Psoas muscle (tissue), 8 donors: Measurements from ENCODE around the gene MAPKAPK5. TPM values are rescaled to one million over a fixed set of nuclear protein-coding genes. Genes with fewer than 3 reads are reported as not detected.
"Not testable (repeated sequence)": the region's sequence is repeated elsewhere in the genome, so short reads cannot be mapped to it uniquely, and the experiment has no call there.

ENCODE experiments used
- ATAC-seq, 4 donors: fragments of 200-7000 bp; cut with Tn5 transposase; one replicate each; pipeline ENCODE4 v1.9.1; 2020; ENCODE audit warnings: moderate library complexity in 3 of 4, mild to moderate bottlenecking in 2 of 4
- DNase-seq, 2 donors: peaks; one replicate each; pipeline ENCODE4 v3.0.0-alpha.2; 2020
- H3K27ac ChIP-seq: fragments of 200-600 bp; one replicate; pipeline ENCODE4 v1.8.0; 2022
- H3K27me3 ChIP-seq, 3 donors: fragments of 200-600 bp in 1 of 3; one replicate each; pipeline versions ENCODE4 v1.6.1 to v1.8.0; 2013 to 2022; ENCODE audit warnings: low read length in 2 of 3, mild to moderate bottlenecking in 2 of 3, moderate library complexity in 1 of 3; ENCODE audit not compliant: insufficient read depth in 3 of 3
- H3K36me3 ChIP-seq, 2 donors: fragments of 200-600 bp in 1 of 2; one replicate each; pipeline versions ENCODE4 v1.6.1 to v1.8.0; 2013 to 2022; ENCODE audit warnings: low read depth in 1 of 2, mild to moderate bottlenecking in 1 of 2, moderate library complexity in 1 of 2; ENCODE audit not compliant: insufficient read depth in 1 of 2
- H3K4me1 ChIP-seq: fragments of 200-600 bp; one replicate; pipeline ENCODE4 v1.8.0; 2022
- H3K4me3 ChIP-seq: fragments of 200-600 bp; one replicate; pipeline ENCODE4 v1.8.0; 2022; ENCODE audit warnings: mild to moderate bottlenecking
- H3K9me3 ChIP-seq: fragments of 200-600 bp; one replicate; pipeline ENCODE4 v1.8.0; 2022
- WGBS, 3 donors: extraction: QIAGEN DNeasy Blood & Tissue Kit; methylation state at CpG; one replicate each; pipeline versions ENCODE4 v1.1.6 to v1.1.7; 2013; 5-methylcytosine and 5-hydroxymethylcytosine counted together
- intact Hi-C, 2 donors: fragments of 100-400 bp; cut with DNase I; formaldehyde crosslinking; loops; one replicate each; pipeline versions ENCODE4 v1.11.0 to v1.14.2; 2022
- polyA plus RNA-seq, 3 donors: library from polyadenylated mRNA; stranded (reverse); fragments of 200-250 nt; gene quantifications; one replicate each; pipeline ENCODE4 v1.2.3, GENCODE V29; 2013
- total RNA-seq, 4 donors: library from RNA; stranded (reverse); fragmentation: NEBNext Ultra II Directional in 2 of 4; extraction: Animal tissue kit (Norgen Biotek cat#: 25700) in 2 of 4; gene quantifications; one replicate each; pipeline versions ENCODE4 v1.2.1 to v1.2.4, GENCODE V29; 2021 to 2023
- TF ChIP-seq, protein P1 (sequence below): fragments of 200-600 bp; IDR thresholded peaks from one replicate; pipeline ENCODE4 v1.8.0; 2022; ENCODE audit warnings: antibody characterized with exemption
- donor health status: healthy with polysubstance abuse.
- donor health status: DM: no; HTN: no; CAD: no; lungs with moderate emphysema.
- donor health status: Bipolar disorder and iron deficiency.
- donor health status: healthy.
- donor health status: DM: yes; HTN: yes; CAD: no.
- donor health status: DM: no; HTN: no; CAD: no.
- donor health status: DM: no; HTN: no; CAD: no.
- donor health status: DM: yes; HTN: yes; CAD: no.

MAPKAPK5 gene
- total and polyA plus RNA-seq, 7 donors: 21.7 to 41.2 (median 36.0) TPM

DNA sequence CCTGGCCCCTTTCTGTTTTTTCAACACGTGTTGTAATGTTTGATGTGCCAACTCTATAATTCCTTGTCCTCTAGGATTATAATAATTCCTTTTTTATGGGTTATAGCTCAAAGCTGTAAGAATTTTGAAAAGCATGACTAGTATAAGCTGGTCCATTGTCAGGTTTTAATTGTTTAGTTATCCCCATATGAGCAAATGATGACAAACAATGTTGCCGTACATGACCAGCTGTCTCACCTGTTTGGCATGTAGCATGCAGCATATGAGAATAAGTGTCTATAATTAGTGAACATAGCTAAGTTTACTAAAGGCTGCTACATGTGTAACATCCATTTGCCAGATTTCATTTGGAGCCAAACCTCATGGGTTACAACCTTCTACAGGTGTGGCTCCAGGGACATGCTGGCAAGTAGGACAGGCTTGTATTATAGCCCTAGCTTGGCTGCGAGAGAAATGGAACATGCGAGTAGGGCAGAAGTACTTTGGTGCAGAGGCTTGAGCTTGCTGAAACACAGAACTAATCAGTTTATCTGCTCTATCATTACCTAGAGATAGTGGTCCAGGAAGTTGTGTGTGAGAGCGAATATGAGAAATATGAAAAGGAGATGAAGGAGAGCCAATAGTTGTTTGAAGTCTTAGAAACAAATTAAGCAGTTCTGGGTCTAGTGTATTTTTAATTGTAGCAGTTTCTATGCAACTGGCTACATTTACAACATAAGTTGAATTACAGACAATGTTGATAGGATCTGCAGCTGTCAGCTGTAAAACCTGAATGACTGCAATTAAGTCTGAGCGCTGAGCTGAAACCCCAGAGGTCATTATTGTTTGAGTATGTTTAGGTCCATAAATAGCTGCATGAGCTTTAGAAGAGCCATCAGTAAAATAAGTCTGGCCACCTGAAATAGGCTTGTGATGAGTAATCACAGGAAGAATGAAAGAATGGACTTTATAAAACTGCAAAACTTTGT is 22.6 kb upstream of the MAPKAPK5 start:
- H3K36me3 ChIP-seq: no peaks in the 10 kb centered on the region
- DNase-seq (no peak), ATAC-seq (peak in 3 of 4 donors; percentile 22 to 60 (median 56))
- 24 to 34% (median 26%) methylated on average over 6 of the region's 6 CpGs for WGBS, 3 donors
- H3K27ac ChIP-seq: peak overlapping the region; percentile 37
- no peaks in the 10 kb centered on the region for H3K27me3 ChIP-seq
- intact Hi-C loops: no loop called here
- no peaks in the 10 kb centered on the region for H3K9me3 ChIP-seq
- no peaks in the 10 kb centered on the region for H3K4me1 ChIP-seq
- H3K4me3 ChIP-seq: no peak overlapping the region
- TF ChIP-seq, protein P1, sequence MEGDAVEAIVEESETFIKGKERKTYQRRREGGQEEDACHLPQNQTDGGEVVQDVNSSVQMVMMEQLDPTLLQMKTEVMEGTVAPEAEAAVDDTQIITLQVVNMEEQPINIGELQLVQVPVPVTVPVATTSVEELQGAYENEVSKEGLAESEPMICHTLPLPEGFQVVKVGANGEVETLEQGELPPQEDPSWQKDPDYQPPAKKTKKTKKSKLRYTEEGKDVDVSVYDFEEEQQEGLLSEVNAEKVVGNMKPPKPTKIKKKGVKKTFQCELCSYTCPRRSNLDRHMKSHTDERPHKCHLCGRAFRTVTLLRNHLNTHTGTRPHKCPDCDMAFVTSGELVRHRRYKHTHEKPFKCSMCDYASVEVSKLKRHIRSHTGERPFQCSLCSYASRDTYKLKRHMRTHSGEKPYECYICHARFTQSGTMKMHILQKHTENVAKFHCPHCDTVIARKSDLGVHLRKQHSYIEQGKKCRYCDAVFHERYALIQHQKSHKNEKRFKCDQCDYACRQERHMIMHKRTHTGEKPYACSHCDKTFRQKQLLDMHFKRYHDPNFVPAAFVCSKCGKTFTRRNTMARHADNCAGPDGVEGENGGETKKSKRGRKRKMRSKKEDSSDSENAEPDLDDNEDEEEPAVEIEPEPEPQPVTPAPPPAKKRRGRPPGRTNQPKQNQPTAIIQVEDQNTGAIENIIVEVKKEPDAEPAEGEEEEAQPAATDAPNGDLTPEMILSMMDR: no peak

DNA sequence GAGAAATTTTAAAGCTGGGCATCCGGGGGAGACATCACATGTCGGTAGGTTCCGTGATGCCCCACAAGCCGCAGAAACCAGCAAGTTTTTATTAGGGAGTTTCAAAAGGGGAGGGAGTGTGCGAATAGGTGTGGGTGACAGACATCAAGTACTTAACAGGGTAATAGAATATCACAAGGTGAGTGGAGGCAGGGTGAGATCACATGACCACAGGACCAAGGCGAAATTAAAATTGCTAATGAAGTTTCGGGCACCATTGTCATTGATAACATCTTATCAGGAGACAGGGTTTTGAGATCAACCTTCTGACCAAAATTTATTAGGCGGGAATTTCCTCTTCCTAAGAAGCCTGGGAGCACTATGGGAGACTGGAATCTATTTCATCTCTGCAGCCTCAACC is 21.2 kb upstream of the MAPKAPK5 start:
- H3K9me3 ChIP-seq, H3K4me3 ChIP-seq, ATAC-seq, H3K27ac ChIP-seq, DNase-seq, H3K27me3 ChIP-seq, H3K4me1 ChIP-seq, H3K36me3 ChIP-seq, intact Hi-C loops: not testable (repeated sequence)
- WGBS, 3 donors: 86 to 92% (median 87%) methylated on average over 8 of the region's 8 CpGs

DNA sequence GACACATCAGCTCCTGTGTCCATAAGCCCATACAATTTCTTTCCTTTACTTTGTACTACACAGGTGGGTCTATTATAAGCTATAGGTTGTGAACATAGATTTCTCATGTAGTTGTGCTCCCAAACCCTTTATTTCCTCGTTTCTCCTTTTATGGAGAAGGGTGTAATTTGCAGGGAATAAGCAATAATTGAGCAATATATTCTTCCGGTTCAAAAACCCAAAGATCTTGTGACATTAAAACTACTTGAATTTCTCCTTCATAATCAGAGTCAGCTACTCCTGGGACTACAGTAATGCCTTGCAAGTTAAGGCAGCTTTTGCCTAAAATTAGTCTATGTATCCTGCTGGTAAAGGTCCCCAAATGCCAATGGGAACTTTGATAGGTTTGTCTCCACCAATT is 19.1 kb upstream of the MAPKAPK5 start:
- ATAC-seq (no peak), DNase-seq (no peak)
- intact Hi-C loops: no loop called here
- Histone ChIP-seq H3K4me3 (no peak overlapping the region), H3K27me3 (no peaks in the 10 kb centered on the region), H3K4me1 (peaks cover 4% of the 10 kb centered on the region), H3K36me3 (no peaks in the 10 kb centered on the region), H3K27ac (no peak overlapping the region), H3K9me3 (no peaks in the 10 kb centered on the region)
- 39 to 60% (median 50%) methylated on average over 2 of the region's 2 CpGs for WGBS, 3 donors
- TF ChIP-seq, protein P1: no peak

DNA sequence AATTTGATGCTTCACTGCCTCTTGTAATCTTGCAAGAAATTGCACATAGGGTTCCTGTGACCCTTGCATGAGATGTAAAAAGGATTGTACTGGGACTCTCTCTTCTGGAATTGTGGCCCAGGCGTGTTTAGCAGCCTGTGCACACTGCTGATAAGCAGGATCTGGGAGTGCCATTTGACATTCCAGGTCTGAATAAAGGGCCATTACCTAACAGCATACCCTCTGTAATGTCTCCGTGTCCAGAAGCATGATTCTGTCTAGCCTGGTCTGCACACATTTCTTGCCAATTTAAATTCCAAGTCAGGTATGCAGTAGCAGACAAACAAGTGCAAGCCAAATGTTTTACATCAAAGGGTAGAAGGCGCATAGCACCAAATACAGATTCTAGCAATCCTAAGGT is 18.1 kb upstream of the MAPKAPK5 start:
- H3K4me1 ChIP-seq: peaks cover 4% of the 10 kb centered on the region
- ATAC-seq (no peak), DNase-seq (no peak)
- TF ChIP-seq, protein P1: no peak
- H3K4me3 ChIP-seq: no peak overlapping the region
- 58 to 70% (median 69%) methylated on average over 3 of the region's 3 CpGs for WGBS, 3 donors
- H3K9me3 ChIP-seq: no peaks in the 10 kb centered on the region
- intact Hi-C loops: no loop called here
- no peaks in the 10 kb centered on the region for H3K27me3 ChIP-seq
- no peak overlapping the region for H3K27ac ChIP-seq
- no peaks in the 10 kb centered on the region for H3K36me3 ChIP-seq

DNA sequence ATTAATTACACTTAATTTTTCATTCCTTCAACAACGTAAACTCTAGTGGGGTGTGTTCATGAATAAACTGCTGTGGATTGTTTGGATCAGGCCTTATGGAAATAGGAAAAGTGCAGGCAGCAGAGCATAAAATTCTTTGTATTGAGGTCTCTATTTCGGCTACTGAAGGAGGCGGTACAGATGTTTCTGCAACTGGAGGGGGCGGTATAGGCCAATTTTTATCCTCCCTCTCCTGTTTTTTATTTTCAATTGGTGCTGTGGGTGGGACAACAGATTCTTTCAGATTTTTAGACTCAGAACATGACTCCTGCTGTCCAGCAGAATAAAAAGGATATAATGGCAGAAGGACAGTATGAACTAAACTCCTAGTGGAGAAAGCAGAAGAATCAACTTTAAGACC is 17.7 kb upstream of the MAPKAPK5 start:
- ATAC-seq: not testable (repeated sequence)

More for the DNA sequence above, 17.7 kb upstream of the MAPKAPK5 start:
- H3K36me3 ChIP-seq, H3K27me3 ChIP-seq, H3K27ac ChIP-seq, H3K9me3 ChIP-seq, H3K4me1 ChIP-seq, intact Hi-C loops, H3K4me3 ChIP-seq, DNase-seq: not testable (repeated sequence)
- WGBS, 3 donors: 54 to 65% (median 57%) methylated on average over 4 of the region's 4 CpGs
